GM13976 (cell line): ENCODE measurements around the gene PPP4R2.

Experiments
- DNase-seq: peaks from one replicate; pipeline ENCODE4 v3.0.0; 2012; ENCODE audit warnings: low spot score
- CTCF ChIP-seq: IDR thresholded peaks from 2 replicates; pipeline ENCODE4 v1.5.1; 2012; ENCODE audit warnings: borderline replicate concordance, mild to moderate bottlenecking; ENCODE audit not compliant: insufficient read depth; ENCODE audit errors: extremely low read depth, missing control alignments, control extremely low read depth
- in situ Hi-C: fragments of 300-500 bp; cut with MboI; formaldehyde crosslinking; loops from one replicate; pipeline ENCODE4 v1.12.0; 2022; ENCODE audit warnings: low sequenced_read_pairs, mixed read lengths, inconsistent platforms; ENCODE audit not compliant: unreplicated experiment

PPP4R2 gene

GRCh38 chr3:73107676-73108187 is 111.1 kb downstream of the PPP4R2 start:
- in situ Hi-C loops, result loop anchor here (10.0 kb wide), 2 partner anchors 327 to 387 kb away; no protein-coding TSS in a partner anchor
- TF ChIP-seq CTCF, result no peak

GRCh38 chr3:73108750-73109149 is 112.1 kb downstream of the PPP4R2 start:
- TF ChIP-seq CTCF, result no peak
- no peak for DNase-seq
- in situ Hi-C loops, result loop anchor here (10.0 kb wide), 2 partner anchors 326 to 386 kb away; no protein-coding TSS in a partner anchor

More at GRCh38 chr3:73107676-73108187, 111.1 kb downstream of the PPP4R2 start:
- DNase-seq, result no peak

GRCh38 chr3:73110530-73110929 is 113.9 kb downstream of the PPP4R2 start:
- no peak for DNase-seq
- in situ Hi-C loops, result no loop called here
- no peak for TF ChIP-seq CTCF

- DNase-seq, result no peak
- in situ Hi-C loops, result no loop called here
- TF ChIP-seq CTCF, result no peak
Observed at GRCh38 chr3:73114711-73115110, 118.1 kb downstream of the PPP4R2 start.

GRCh38 chr3:73115806-73116205 is 119.2 kb downstream of the PPP4R2 start:
- TF ChIP-seq CTCF, result no peak
- in situ Hi-C loops, result no loop called here
- DNase-seq, result no peak
